D721Med (cell line): Measurements from ENCODE around the gene APH1A.

Experiments used
- DNase-seq: peaks from one replicate; pipeline ENCODE4 v3.0.0; 2011; ENCODE audit warnings: low spot score; ENCODE audit not compliant: insufficient read length
- FAIRE-seq: peaks from 2 replicates; lab custom pipeline; 2011; peaks lifted over from hg19 to GRCh38; lab: Jason Lieb, UNC
- CTCF ChIP-seq: IDR thresholded peaks from 2 replicates; pipeline ENCODE4 v1.5.1; 2012; ENCODE audit warnings: mild to moderate bottlenecking, control low read depth; ENCODE audit not compliant: insufficient read depth; ENCODE audit errors: missing control alignments

Gene APH1A

GRCh38 chr1:150268340-150268704 lies 494 bp downstream of the APH1A start:
- no peak for DNase-seq
- TF ChIP-seq CTCF = no peak
- no peak for FAIRE-seq

GRCh38 chr1:150267896-150268295 lies 920 bp downstream of the APH1A start:
- FAIRE-seq (no peak), DNase-seq (no peak)
- TF ChIP-seq CTCF = no peak

GRCh38 chr1:150263549-150263948 lies 5.3 kb downstream of the APH1A start:
- FAIRE-seq (no peak), DNase-seq (no peak)
- TF ChIP-seq CTCF = no peak

- no peak for DNase-seq
- no peak for FAIRE-seq
- TF ChIP-seq CTCF = no peak
Observed at GRCh38 chr1:150262388-150263320, 6.2 kb downstream of the APH1A start.

GRCh38 chr1:150261367-150261766 lies 7.4 kb downstream of the APH1A start:
- DNase-seq (no peak), FAIRE-seq (no peak)
- no peak for TF ChIP-seq CTCF

GRCh38 chr1:150259758-150260669 lies 8.8 kb downstream of the APH1A start:
- no peak for FAIRE-seq
- TF ChIP-seq CTCF = no peak
- no peak for DNase-seq
